Stomach (tissue), 4 donors: ENCODE measurements around the gene PANK2.
"Not testable (repeated sequence)": the region's sequence is repeated elsewhere in the genome, so short reads cannot be mapped to it uniquely, and the experiment has no call there.

ENCODE experiments used
- CTCF ChIP-seq, 7 experiments: fragments of 450-650 bp in 4 of 7; fragments of 200-600 bp in 3 of 7; sonication (generic) in 3 of 7; IDR thresholded peaks; one replicate each; pipeline ENCODE4 v1.5.1; 2016 to 2019; ENCODE audit warnings: antibody characterized with exemption in 7 of 7, control low read depth in 2 of 7, mild to moderate bottlenecking in 1 of 7
- POLR2A ChIP-seq, 4 donors: fragments of 450-650 bp; IDR thresholded peaks; one replicate each; pipeline ENCODE4 v1.6.1; 2016; ENCODE audit warnings: antibody characterized with exemption in 4 of 4, control low read depth in 2 of 4, mild to moderate bottlenecking in 1 of 4, moderate library complexity in 1 of 4

GRCh38 chr20:3946666-3947065 is 57.5 kb downstream of the PANK2 start:
- not testable (repeated sequence) for TF ChIP-seq CTCF, POLR2A (IDR thresholded peaks at IDR 0.05)
